Parathyroid adenoma (tissue), 2 donors: ENCODE results near the gene ASIC3.

Source experiments
- H2AFZ ChIP-seq: fragments of 300-600 bp; sonication (generic); one replicate; pipeline ENCODE4 v1.7.0; 2017; ENCODE audit warnings: antibody characterized with exemption, mild to moderate bottlenecking
- H3K27ac ChIP-seq: fragments of 300-600 bp; sonication (generic); one replicate; pipeline ENCODE4 v1.7.0; 2017
- H3K27me3 ChIP-seq: fragments of 300-600 bp; sonication (generic); one replicate; pipeline ENCODE4 v1.7.0; 2017; ENCODE audit warnings: low read length; ENCODE audit not compliant: control insufficient read depth, insufficient read depth
- H3K36me3 ChIP-seq: fragments of 300-600 bp; sonication (generic); one replicate; pipeline ENCODE4 v1.7.0; 2017; ENCODE audit warnings: low read length; ENCODE audit not compliant: control insufficient read depth, insufficient read depth
- H3K4me1 ChIP-seq: fragments of 300-600 bp; sonication (generic); one replicate; pipeline ENCODE4 v1.7.0; 2017; ENCODE audit warnings: control low read depth
- H3K4me2 ChIP-seq: fragments of 300-600 bp; sonication (generic); one replicate; pipeline ENCODE4 v1.7.0; 2017; ENCODE audit warnings: low read length
- H3K4me3 ChIP-seq: fragments of 300-600 bp; sonication (generic); one replicate; pipeline ENCODE4 v1.7.0; 2017; ENCODE audit warnings: low read depth, low read length
- H3K79me2 ChIP-seq: fragments of 300-600 bp; sonication (generic); one replicate; pipeline ENCODE4 v1.7.0; 2017; ENCODE audit warnings: control low read depth
- H3K9ac ChIP-seq: fragments of 300-600 bp; sonication (generic); one replicate; pipeline ENCODE4 v1.7.0; 2017; ENCODE audit warnings: mild to moderate bottlenecking
- H3K9me3 ChIP-seq: fragments of 300-600 bp; sonication (generic); one replicate; pipeline ENCODE4 v1.7.0; 2017; ENCODE audit warnings: low read length; ENCODE audit not compliant: control insufficient read depth
- TF ChIP-seq, protein P1 (sequence below): fragments of 300-600 bp; sonication (generic); IDR thresholded peaks from one replicate; pipeline ENCODE4 v1.7.0; 2017; ENCODE audit warnings: antibody characterized with exemption, mild to moderate bottlenecking
- donor health status: primary hyperparathyroidism.

ASIC3 gene

DNA sequence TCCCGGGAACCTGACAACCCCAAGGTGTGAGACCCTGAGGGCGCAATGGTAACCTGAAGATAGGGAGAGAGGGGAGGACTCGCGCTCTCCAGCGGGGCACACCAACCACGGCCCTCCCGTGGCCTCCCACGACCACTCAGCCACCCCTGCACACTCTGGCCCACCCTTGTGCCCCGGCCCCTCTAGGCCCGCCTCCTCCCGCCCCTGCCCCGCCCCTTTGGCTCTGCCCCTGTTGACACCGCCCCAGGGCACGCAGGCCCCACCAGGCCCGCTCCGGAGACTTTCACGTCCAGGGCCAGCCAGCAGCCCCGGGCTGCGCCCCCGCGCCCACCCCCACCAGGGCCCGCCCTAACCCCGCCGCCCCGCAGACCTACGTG, 35.0 kb upstream of the ASIC3 start:
- Histone ChIP-seq H3K27ac (no peak overlapping the region), H3K36me3 (no peaks in the 10 kb centered on the region), H3K4me3 (peak overlapping the region; percentile 41), H3K79me2 (no peaks in the 10 kb centered on the region), H3K4me1 (peaks cover 2% of the 10 kb centered on the region), H3K9me3 (no peaks in the 10 kb centered on the region), H2AFZ (peak overlapping the region; percentile 70), H3K27me3 (no peaks in the 10 kb centered on the region), H3K4me2 (peak overlapping the region; percentile 71), H3K9ac (no peak overlapping the region)
- TF ChIP-seq, protein P1, sequence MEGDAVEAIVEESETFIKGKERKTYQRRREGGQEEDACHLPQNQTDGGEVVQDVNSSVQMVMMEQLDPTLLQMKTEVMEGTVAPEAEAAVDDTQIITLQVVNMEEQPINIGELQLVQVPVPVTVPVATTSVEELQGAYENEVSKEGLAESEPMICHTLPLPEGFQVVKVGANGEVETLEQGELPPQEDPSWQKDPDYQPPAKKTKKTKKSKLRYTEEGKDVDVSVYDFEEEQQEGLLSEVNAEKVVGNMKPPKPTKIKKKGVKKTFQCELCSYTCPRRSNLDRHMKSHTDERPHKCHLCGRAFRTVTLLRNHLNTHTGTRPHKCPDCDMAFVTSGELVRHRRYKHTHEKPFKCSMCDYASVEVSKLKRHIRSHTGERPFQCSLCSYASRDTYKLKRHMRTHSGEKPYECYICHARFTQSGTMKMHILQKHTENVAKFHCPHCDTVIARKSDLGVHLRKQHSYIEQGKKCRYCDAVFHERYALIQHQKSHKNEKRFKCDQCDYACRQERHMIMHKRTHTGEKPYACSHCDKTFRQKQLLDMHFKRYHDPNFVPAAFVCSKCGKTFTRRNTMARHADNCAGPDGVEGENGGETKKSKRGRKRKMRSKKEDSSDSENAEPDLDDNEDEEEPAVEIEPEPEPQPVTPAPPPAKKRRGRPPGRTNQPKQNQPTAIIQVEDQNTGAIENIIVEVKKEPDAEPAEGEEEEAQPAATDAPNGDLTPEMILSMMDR, result no peak

GRCh38 chr7:151013733-151014497, 34.4 kb upstream of the ASIC3 start:
- H2AFZ ChIP-seq, result peak overlapping the region; percentile 70
- no peaks in the 10 kb centered on the region for H3K27me3 ChIP-seq
- H3K4me3 ChIP-seq, result peak overlapping the region; percentile 41
- no peak overlapping the region for H3K9ac ChIP-seq
- H3K4me2 ChIP-seq, result peak overlapping the region; percentile 71
- H3K4me1 ChIP-seq, result peaks cover 3% of the 10 kb centered on the region
- TF ChIP-seq, protein P1, result no peak
- H3K79me2 ChIP-seq, result no peaks in the 10 kb centered on the region
- H3K9me3 ChIP-seq, result no peaks in the 10 kb centered on the region
- H3K27ac ChIP-seq, result no peak overlapping the region
- H3K36me3 ChIP-seq, result no peaks in the 10 kb centered on the region

DNA sequence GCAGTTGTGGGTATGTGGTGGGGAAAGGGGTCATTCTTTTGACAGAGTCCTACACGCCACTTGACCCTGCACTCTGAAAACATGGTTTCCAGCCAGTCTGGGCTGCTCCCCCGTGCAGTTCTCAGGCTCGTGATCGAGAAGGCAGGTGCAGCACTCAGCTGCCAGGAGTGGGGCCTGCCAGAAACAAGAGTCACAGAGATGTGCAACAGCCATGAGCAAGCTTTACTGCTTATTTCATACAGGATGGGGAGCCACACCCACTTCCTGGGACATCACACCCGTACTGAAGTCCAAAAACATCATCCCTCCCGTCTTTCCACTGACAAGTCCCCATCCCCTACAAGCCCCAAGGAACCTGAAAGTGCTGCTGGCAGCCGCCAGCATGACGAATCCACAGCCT, 33.4 kb upstream of the ASIC3 start:
- H3K27ac ChIP-seq, result no peak overlapping the region
- H2AFZ ChIP-seq, result no peak overlapping the region
- H3K27me3 ChIP-seq, result no peaks in the 10 kb centered on the region
- no peak overlapping the region for H3K4me3 ChIP-seq
- TF ChIP-seq, protein P1, result no peak
- no peaks in the 10 kb centered on the region for H3K79me2 ChIP-seq
- no peak overlapping the region for H3K9ac ChIP-seq
- H3K4me1 ChIP-seq, result peaks cover 3% of the 10 kb centered on the region
- no peaks in the 10 kb centered on the region for H3K9me3 ChIP-seq
- H3K36me3 ChIP-seq, result no peaks in the 10 kb centered on the region
- no peak overlapping the region for H3K4me2 ChIP-seq

GRCh38 chr7:151015967-151016366, 32.4 kb upstream of the ASIC3 start:
- Histone ChIP-seq H3K4me1 (peaks cover 3% of the 10 kb centered on the region), H3K27ac (no peak overlapping the region), H2AFZ (no peak overlapping the region), H3K4me3 (no peak overlapping the region), H3K36me3 (no peaks in the 10 kb centered on the region), H3K9me3 (no peaks in the 10 kb centered on the region), H3K79me2 (no peaks in the 10 kb centered on the region), H3K27me3 (no peaks in the 10 kb centered on the region), H3K4me2 (no peak overlapping the region), H3K9ac (no peak overlapping the region)
- TF ChIP-seq, protein P1, result no peak

DNA sequence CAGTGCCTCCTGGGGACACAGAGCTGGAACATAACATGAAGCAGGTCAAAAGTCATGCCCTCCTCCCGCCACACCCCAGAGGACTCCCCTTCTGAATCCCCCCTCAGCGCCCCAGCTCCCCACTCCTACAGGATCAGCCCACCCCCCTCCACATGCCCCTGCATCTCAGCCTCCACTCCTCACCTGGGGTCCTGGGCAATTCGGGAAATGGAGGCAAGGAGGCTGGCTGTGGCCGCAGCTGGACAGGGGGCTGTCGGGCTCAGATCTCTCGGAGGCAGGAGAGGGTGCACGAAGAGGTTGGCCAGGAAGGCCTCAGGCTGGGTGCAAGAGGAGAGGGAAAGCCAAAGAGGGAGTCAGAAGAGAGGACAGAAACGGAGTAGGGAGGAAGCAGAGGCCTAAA, 31.8 kb upstream of the ASIC3 start:
- Histone ChIP-seq H2AFZ (no peak overlapping the region), H3K27me3 (no peaks in the 10 kb centered on the region), H3K4me1 (peaks cover 3% of the 10 kb centered on the region)

More for the DNA sequence above, 31.8 kb upstream of the ASIC3 start:
- TF ChIP-seq, protein P1, result no peak
- no peaks in the 10 kb centered on the region for H3K36me3 ChIP-seq
- H3K27ac ChIP-seq, result no peak overlapping the region
- no peak overlapping the region for H3K4me3 ChIP-seq
- no peak overlapping the region for H3K9ac ChIP-seq
- no peak overlapping the region for H3K4me2 ChIP-seq
- H3K79me2 ChIP-seq, result no peaks in the 10 kb centered on the region
- no peaks in the 10 kb centered on the region for H3K9me3 ChIP-seq
